Activated CD8-positive, alpha-beta memory T cell treated with anti-CD3 and anti-CD28 coated beads for 4 hours (primary cell): Measurements from ENCODE around the gene CHD2.

Experiments used
- DNase-seq, 2 donors: peaks; one replicate each; pipeline ENCODE4 v3.0.0-alpha.2; 2020; ENCODE audit warnings: low read depth in 2 of 2

Gene CHD2

DNA sequence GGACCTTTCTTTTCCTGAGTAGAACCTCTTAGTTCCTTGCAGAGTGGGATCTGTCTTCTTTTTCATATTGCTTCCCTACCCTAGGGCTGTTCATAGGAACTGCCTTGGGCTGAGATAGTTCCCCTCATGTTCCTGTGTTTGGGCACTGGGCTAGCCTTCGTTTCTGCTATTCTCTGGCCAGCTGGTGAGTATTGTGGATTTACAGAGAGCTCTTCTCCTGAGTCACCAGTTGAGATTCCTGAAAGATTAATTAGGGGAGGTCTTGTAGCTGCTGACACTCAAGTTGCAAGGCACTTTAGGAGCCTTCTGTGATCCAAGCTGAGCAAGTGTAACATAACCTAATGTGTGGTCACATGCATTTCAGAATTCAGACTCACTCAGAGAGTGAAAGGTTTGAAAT, 30.7 kb downstream of the CHD2 start:
- DNase-seq = no peak

DNA sequence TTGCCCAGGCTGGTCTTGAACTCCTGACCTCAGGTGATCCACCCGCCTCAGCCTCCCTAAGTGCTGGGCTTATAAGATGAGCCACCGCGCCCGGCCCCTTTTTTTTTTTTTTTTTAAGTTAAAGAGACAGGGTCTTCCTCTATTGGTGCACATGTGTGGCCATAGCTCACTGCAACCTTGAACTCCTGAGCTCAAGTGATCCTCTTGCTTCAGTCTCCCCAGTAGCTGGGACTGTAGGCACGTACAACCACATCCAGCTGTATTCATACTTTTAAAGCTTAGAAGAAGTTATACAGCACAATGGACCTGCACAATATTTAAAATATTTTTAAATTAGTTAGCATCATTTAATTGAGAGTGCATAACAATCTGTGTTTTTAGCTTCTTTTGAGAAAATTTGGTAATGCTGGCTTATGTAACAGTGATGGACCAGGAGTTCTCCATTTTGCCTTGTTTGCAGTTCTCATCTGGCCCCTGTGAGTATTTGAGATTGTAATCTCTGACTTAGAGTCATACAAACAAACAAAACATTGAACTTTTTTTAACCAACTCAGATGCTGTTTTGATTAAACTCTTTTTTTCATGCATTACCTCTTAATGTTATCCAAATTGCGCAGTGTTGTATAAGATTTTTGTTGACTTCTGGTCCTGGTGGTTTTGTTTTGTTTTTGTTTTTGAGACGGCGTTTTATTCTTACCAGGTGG, 33.0 kb downstream of the CHD2 start:
- DNase-seq = no peak

DNA sequence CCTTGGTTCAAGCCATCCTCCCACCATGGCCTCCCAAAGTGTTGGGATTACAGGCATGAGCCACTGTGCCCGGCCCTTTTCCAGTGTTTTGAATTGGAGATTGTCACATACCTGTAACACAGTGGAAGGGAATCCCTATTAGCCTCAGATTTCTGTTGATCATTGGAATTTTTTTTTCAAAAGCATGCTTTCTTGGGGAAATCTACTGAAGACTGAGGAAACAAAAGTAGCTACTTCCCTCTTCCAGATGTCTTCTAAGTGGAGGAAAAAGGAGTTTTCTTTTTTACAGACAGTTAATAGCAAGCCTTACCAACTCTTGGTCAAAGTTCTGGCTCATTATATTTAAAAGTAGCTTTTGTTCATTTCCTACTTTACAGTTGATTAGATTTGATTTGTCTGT, 33.7 kb downstream of the CHD2 start:
- no peak for DNase-seq

DNA sequence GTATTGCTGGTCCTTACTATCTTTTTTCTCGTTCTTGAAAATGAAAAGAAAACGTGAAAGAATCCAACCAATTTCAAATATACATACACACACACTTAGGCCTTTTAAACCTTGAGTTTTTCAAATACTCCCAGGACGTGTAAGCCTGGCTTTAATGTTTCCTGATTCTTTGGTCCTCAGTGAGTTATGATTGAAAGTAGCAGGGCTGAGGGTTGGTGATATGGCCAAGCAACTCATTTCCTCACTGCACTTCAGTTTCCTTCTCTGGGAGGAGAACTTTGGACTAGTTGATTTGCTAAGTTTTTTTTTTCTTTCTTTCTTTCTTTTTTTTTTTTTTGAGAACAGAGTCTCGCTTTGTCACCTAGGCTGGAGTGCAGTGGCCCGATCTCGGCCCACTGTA, 34.6 kb downstream of the CHD2 start:
- DNase-seq = no peak

DNA sequence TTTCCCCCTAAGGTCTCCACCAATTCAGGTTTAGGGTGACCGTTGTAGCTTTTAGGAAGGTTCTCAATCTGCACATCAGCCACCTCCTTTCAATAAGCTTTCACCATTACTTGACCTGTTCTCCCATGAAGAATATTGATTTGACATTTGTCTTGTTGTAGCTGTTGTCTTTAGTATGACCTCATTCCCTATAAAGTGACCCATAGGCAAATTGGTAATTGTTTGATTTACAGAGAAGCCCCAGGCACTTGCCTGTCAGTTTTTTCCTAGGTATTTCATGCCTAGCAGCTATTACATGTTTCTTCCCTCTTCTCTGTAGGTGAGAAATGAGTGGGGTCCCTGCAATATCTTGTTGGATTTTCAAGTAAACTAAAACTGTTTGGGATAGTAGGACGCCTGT, 36.0 kb downstream of the CHD2 start:
- DNase-seq = no peak

DNA sequence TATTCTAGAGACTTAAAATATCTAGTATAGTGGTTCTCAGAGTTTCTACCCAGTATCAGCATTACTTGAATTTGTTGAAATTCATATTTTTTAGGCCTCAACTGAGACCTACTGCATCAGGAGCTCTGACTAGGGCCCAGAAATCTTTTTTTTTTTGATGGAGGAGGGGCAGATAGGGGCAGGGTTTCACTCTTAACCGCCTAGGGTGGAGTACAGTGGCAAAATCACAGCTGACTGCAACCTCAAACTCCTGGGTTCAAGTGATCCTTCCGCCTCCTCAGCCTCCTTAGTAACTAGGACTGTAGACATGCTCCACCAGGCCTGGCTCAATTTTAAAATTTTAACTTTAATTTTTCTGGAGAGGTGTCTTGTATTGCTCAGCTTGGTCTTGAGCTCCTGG, 36.6 kb downstream of the CHD2 start:
- DNase-seq = no peak

DNA sequence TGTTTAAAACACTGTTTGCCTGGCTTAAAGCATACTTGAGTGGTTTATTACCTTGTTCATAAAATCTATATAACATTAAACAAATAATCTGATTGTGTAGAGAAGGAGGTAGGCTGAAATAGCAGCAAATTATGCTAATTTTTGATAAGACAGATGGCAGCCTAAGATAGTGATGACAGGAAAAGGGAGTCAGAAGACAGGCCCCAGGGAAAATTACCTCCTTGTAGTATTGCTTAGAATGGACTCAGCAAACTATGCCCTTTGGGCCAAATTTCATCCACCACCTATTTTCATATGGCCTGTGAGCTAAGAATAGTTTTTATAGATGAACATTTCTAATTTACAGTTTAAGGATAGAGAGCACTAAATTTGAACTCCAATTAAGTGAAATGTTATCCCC, 37.8 kb downstream of the CHD2 start:
- no peak for DNase-seq

DNA sequence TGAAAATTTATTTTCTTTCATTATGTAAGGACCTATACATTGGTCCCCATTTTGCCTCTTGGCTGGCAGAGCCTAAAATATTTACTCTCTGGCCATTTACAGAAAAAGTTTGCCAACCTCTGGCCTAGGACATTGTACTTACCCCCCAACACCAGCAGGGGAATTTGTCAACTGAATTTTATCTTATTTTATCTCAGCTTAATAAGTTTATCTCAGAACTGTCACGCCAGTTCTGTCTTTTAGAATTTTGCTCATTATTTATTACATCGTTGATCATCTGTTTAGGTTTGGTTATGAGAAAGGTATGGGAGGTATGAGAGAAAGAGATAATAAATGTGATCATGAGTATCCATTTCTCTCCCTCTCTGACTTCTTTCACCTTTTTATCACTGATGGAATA, 38.3 kb downstream of the CHD2 start:
- no peak for DNase-seq

DNA sequence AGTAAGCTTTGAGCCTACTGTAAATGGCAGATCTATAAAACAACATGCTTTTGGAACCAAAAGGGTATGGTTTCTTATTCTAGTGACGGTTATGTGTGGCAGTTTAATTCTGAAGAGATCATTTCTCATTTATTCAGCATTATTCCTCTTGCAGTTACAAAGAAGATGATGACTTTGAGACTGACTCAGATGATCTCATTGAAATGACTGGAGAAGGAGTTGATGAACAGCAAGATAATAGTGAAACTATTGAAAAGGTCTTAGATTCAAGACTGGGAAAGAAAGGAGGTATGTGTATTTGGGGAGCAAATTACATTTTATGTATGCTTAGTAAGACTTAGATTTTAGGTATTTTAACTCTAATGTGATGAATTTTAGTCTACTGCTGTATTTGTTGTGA, 41.5 kb downstream of the CHD2 start:
- no peak for DNase-seq

DNA sequence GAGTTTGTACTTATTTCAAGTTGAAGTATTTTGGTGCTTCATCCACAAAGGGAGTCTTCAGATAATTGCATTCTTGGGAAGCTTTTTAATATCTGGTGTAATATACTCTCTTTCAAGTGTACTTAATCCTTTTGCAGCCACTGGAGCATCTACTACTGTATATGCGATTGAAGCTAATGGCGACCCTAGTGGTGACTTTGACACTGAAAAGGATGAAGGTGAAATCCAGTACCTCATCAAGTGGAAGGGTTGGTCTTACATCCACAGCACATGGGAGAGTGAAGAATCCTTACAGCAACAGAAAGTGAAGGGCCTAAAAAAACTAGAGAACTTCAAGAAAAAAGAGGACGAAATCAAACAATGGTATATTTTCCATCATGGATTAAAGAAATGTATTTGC, 42.6 kb downstream of the CHD2 start:
- no peak for DNase-seq

DNA sequence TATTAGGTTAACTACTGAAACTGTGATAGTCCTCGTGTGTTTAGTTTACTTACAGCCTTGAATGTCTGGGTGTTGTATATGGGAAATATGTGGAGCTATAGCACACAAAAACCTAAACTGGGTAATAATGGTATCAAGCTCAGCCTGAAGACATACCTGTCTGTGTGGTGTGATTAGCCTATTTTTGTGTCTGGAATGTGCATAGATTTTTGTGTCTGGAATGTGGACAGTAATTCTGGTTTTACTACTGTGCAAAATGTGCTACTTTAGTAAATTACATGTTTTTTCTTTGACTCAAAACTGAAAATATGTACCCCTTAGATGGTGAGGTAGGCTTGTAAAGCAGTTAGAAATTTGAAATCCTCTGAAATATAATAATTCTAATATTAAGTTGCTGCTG, 43.5 kb downstream of the CHD2 start:
- DNase-seq = no peak

DNA sequence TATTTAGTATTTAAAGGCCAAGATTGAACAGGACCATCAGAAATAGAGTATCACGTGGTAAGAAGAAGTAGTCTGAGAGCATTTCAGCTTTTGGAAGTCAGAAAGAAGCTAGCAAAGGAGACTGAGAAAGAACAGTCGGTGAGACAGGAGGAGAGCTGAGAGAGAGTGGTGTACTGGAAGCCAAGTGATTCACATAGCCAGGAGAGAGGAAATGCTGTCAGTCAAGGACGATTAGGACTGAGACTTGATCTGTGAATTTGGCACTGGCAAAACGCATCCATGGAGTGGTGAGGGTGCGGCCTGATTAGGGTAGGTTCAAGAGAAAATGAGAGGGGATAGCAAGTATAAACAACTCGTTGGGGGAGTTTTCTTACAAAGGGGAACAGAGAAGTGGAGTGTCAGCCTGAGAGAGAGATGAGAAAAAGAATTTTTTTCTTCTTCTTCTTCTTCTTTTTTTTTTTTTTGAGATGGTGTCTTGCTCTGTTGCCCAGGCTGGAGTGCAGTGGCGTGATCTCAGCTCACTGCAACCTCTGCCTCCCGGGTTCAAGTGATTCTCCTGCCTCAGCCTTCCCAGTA, 44.9 kb downstream of the CHD2 start:
- DNase-seq = no peak

DNA sequence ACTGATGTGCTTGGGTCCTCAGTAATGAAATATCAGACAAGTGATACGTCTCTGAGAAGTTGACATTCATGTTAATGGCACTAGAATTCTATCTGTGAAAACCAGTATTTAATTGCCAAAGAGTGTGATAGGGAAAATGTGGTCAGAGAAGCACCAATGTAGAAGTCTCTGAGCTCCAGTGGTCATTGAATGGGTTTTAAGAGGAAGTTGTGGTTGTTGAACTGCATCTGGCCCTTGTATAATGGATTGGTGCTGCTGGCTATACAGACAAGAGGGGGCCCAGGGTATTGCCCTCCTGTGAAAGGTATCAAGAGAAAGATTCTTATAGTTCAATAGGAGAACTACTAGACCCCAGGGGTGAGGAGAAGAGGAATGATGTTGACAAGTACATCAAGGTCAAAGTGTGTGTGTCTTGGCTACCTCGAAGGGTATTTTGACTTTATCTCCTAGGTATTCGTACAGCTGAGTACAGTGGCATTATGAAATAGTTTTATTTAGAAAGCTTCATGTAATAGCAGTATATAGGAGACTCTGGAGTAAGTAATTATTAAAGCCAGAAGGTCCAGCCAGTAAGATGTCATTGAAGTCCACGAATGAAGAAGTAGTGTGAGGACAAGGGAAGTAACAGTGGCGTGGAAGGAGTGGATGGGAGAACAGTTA, 47.1 kb downstream of the CHD2 start:
- no peak for DNase-seq

DNA sequence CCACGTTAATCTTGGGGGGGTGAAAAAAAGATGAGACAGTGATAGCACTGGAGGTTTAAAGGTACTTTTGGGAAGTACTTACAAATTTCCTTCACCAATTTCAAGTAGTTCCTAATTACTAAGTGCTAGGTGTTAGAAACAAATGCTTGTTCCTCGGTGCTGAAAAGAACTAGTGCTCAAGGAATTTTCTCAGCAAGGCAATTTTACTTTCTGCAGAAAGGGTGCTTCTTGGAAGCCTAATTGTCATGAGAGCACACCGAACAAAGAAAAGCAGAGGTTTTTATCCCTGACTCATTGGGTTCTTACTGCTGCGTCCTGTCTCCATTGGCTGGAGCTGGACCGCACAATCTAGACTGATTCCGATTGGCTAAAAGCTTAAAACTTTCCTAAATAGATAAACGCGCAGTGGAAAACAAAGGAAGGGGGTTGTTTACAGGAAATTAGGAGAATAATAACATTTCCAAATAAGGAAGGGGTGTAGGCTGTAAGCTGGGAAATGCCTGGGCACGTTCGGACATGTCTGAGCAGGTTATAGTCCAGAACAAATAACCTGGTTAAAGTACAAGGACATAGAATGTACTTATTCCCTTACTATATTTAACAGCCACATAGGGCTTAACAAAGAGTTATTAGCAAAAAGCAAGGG, 49.6 kb downstream of the CHD2 start:
- DNase-seq = no peak

DNA sequence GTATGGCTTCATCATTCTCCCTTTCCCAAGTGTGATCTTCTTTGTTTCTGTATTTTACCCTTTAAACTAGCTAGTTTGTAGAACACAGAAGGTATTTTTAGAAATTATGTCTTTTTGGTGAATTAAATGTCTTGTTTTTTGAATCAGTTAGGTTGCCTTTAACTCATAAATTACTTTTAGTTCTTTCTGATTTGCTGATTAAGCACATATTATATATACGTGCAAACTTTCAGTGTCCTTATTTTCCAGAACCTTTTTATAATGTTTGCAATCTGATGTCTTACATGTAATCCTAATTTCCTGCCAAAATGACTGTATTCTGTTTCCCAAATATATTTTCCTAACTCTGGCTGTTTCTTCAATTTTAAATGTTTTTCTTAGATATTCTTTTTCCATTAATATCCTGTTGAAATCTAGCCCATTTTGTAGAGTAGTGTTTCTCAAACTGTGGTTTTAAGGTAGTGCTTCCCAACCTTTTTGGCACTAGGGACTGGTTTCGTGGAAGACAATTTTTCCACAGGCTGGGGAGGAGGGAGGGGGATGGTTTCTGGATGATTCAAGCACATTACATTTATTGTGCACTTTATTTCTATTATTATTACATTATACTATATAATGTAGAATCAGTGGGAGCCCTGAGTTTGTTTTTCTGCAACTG, 51.8 kb downstream of the CHD2 start:
- DNase-seq = no peak

DNA sequence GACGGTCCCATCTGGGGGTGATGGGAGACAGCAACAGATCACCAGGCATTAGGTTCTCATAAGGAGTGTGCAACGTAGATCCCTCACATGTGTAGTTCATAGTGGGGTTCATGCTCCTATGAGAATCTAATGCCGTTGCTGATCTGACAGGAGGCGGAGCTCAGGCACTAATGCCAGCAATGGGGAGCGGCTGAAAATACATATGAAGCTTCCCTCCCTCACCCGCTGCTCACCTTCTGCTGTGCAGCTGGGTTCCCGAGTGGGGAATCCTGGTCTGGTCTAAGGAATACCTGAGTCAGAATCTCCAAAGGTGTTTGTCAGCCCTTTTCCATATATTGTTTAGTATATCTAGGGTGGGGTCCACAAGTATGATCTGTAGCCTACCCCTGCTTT, 52.3 kb downstream of the CHD2 start:
- DNase-seq = no peak

DNA sequence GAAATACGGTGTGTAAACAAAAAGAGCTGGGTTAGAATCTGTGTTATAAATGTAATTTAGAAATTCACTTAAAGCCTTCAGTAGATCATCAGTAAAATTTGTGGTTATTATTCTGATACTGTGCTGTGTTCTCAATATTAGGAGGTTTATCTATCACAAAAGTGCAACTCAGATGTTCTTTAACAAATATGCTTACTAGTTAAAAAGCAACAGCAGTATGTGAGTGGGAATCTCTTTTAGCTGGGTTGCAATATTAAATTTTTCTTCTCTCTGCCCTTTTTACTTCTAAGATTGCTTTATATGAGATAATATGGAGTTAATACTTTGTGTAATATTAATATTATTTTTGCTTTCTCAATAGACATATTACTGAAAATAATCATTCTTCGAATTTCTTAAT, 53.4 kb downstream of the CHD2 start:
- DNase-seq = no peak

DNA sequence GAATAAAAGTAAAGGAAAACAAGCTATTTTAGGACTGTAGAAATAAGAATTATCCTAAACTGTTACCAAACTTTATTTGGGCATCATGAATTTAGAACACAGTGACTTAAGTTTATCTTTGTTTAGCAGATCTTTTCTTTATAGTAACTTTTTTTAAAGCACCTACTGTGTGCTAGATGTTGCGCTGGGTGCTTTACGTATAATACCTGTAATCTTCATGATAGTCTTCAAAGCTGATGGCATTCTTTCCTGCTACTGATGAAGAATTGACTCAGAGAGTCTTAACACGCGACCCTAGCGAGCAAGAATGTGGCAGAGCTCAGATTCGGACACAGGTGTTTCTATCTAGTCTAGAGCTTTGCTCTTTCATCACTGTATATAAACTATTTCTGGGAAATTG, 53.9 kb downstream of the CHD2 start:
- DNase-seq = no peak

DNA sequence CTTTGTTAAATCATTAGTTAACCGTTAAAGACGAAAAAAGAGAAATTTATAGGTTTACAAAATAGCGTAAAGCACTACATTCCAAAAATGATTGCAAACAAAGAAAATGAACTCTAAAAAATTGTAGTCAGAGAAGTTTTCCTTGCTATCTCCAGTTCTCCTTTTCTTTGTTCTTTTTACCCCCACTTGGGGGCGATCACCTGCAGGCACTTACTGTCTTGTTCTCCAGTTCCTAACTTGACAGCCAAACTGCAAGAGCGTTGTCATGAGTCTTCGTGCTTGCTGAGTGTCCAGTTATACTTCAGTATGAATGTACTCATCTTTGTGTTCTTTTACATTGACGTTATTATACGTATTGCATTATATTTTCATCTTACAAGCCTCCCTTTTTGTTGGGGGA, 54.5 kb downstream of the CHD2 start:
- DNase-seq = no peak

DNA sequence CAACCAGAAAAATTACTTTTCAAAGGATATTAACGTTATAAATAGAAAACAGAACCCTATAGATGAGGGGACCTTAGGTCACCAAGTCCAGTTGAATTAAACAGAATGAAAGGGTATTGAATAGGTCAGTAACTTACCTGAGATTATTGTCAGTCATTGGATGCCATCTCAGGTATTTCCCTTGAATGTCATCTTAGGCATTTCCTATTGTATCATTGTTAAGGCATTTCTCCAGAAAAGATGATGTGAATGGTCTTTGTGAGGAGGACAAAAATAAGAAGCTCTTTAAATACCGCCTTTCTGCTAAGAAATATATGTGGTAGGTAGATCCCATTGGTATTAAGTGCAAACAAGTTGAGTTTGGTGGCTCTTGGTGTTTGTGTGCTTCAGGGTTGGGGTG, 55.6 kb downstream of the CHD2 start:
- DNase-seq = no peak

DNA sequence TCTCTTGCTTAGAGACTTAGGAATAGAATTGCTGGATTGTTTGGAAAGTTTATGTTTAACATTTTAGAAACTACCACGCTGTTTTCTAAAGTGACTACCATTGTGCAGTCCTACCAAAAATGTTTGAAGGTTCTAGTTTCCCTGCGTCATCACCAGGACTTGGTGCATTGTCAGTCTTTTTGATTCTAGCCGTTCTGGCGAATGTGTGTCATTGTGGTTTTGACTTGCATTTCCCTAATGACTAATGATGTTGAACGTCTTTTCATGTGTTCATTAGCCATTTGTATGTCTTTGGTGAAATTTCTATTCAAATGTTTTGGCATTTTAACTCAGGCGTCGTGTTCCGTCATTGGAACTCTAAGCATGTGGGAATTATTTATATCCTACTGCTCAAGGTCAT, 58.0 kb downstream of the CHD2 start:
- DNase-seq = peak; percentile 19 to 58

DNA sequence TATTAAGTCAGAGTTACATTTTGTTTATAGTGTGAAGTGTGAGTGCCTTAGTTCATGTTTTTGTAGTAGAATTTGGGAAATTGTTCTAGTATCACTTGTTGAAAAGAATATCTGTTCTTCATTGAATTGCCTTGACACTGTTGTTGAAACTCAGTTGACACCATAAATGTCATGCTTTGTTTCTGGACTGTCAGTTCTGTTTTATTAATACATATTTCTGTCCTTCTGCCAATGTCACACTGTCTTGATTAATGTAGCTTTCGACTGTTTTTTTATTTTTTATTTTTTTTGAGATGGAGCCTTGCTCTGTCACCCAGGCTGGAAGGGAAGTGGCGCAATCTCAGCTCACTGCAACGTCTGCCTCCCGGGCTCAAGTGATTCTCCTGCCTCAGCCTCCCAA, 59.1 kb downstream of the CHD2 start:
- no peak for DNase-seq
